ENCODE results near the gene HIRA. TPM values are rescaled to one million over a fixed set of nuclear protein-coding genes. Genes with fewer than 3 reads are reported as not detected.

Gene HIRA
- total and polyA plus RNA-seq, 4 donors, result 4.1 to 32.5 (median 23.0) TPM

GRCh38 chr22:19407649-19408606, 23.6 kb downstream of the HIRA start:
- no peaks in the 10 kb centered on the region for H3K9me3 ChIP-seq (ENCODE audit: control insufficient read depth in 4 of 4, low read length in 3 of 4)
- peaks cover 11 to 52% (median 32%) of the 10 kb centered on the region in 4 donors for H3K36me3 ChIP-seq (ENCODE audit: control insufficient read depth in 4 of 4, insufficient read depth in 3 of 4, low read depth in 1 of 4, low read length in 3 of 4)
- DNase-seq (ENCODE audit: low spot score), result peak; percentile 71
- TF ChIP-seq HNF4A (conservative IDR thresholded peaks at IDR 0.05) (no peak), GABPA (IDR thresholded peaks at IDR 0.05 in 1 of 2, conservative IDR thresholded peaks at IDR 0.05 in 1 of 2) (no peak)
- 81% methylated on average over 16 of the region's 16 CpGs for WGBS
- no peak overlapping the region for H3K9ac ChIP-seq (ENCODE audit: low read depth in 1 of 2, low read length in 2 of 2)
- peaks cover 0 to 10% (median 6%) of the 10 kb centered on the region in 4 donors for H3K4me1 ChIP-seq (ENCODE audit: control insufficient read depth in 4 of 4, insufficient read depth in 4 of 4, low read length in 3 of 4)
- no peaks in the 10 kb centered on the region for H3K27me3 ChIP-seq (ENCODE audit: control insufficient read depth in 4 of 4, insufficient read depth in 4 of 4, low read length in 3 of 4)
- no peak overlapping the region for H3K27ac ChIP-seq (ENCODE audit: low read depth in 1 of 2, low read length in 2 of 2)
- H3K4me3 ChIP-seq (ENCODE audit: low read depth in 1 of 3, low read length in 3 of 3), result no peak overlapping the region

- 96% methylated on average over 4 of the region's 4 CpGs for WGBS
- no peak for DNase-seq (ENCODE audit: low spot score)
- no peaks in the 10 kb centered on the region for H3K27me3 ChIP-seq (ENCODE audit: control insufficient read depth in 4 of 4, insufficient read depth in 4 of 4, low read length in 3 of 4)
- H3K4me1 ChIP-seq (ENCODE audit: control insufficient read depth in 4 of 4, insufficient read depth in 4 of 4, low read length in 3 of 4), result peaks cover 0 to 10% (median 6%) of the 10 kb centered on the region in 4 donors
- no peaks in the 10 kb centered on the region for H3K9me3 ChIP-seq (ENCODE audit: control insufficient read depth in 4 of 4, low read length in 3 of 4)
- peaks cover 11 to 52% (median 33%) of the 10 kb centered on the region in 4 donors for H3K36me3 ChIP-seq (ENCODE audit: control insufficient read depth in 4 of 4, insufficient read depth in 3 of 4, low read depth in 1 of 4, low read length in 3 of 4)
- no peak overlapping the region for H3K27ac ChIP-seq (ENCODE audit: low read depth in 1 of 2, low read length in 2 of 2)
- H3K4me3 ChIP-seq (ENCODE audit: low read depth in 1 of 3, low read length in 3 of 3), result no peak overlapping the region
- H3K9ac ChIP-seq (ENCODE audit: low read depth in 1 of 2, low read length in 2 of 2), result no peak overlapping the region
- TF ChIP-seq RAD21 (IDR thresholded peaks at IDR 0.05) (no peak), FOXA2 (IDR thresholded peaks at IDR 0.05) (no peak), MAX (IDR thresholded peaks at IDR 0.05) (no peak)
Observed at GRCh38 chr22:19406846-19407245, 24.7 kb downstream of the HIRA start.

DNA sequence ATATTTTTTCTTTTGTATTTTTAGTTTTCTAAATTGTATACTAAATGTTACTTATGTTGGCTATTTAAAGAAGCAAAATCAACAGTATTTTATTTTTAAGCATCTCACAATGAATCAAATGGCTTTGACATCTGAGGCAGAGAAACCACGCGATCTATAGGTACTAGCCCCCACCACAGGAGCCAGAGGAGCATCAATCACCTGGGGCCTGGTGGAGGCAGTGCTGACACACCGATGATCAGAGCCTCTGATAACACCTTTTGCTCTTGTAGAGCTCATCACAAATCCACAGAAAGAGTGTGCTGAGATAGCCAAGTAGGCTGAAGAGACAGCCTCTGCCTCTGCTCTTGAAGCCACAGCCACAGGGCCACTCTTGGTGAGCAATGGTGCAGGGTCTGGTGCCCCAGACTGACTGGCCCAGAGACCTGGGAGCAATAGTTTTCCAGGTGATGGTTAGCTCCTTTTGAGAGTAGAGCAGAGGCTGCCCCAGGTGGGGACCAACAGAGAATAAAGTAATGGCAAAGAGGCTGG, 25.2 kb downstream of the HIRA start:
- TF ChIP-seq RXRA (IDR thresholded peaks at IDR 0.05), result no peak
- TF ChIP-seq NR2F2 (IDR thresholded peaks at IDR 0.05), result no peak
- TF ChIP-seq ZBTB33 (IDR thresholded peaks at IDR 0.05), result no peak
- TF ChIP-seq REST (IDR thresholded peaks at IDR 0.05), result no peak
- no peak for TF ChIP-seq FOXA1 (IDR thresholded peaks at IDR 0.05)
- TF ChIP-seq SP1 (IDR thresholded peaks at IDR 0.05), result no peak
- no peak for TF ChIP-seq RAD21 (IDR thresholded peaks at IDR 0.05)
- TF ChIP-seq FOXA2 (IDR thresholded peaks at IDR 0.05), result no peak
- TF ChIP-seq MAX (IDR thresholded peaks at IDR 0.05), result no peak
- no peak for TF ChIP-seq GABPA (IDR thresholded peaks at IDR 0.05 in 1 of 2, conservative IDR thresholded peaks at IDR 0.05 in 1 of 2)
- TF ChIP-seq EGR1 (IDR thresholded peaks at IDR 0.05; ENCODE audit: low read depth in 2 of 2), result no peak
- TF ChIP-seq JUND (IDR thresholded peaks at IDR 0.05), result no peak
- TF ChIP-seq, protein P1, sequence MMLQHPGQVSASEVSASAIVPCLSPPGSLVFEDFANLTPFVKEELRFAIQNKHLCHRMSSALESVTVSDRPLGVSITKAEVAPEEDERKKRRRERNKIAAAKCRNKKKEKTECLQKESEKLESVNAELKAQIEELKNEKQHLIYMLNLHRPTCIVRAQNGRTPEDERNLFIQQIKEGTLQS (IDR thresholded peaks at IDR 0.05), result no peak
- TF ChIP-seq HNF4A (conservative IDR thresholded peaks at IDR 0.05), result no peak
- TF ChIP-seq TAF1 (conservative IDR thresholded peaks at IDR 0.05), result no peak
- TF ChIP-seq, protein P2, sequence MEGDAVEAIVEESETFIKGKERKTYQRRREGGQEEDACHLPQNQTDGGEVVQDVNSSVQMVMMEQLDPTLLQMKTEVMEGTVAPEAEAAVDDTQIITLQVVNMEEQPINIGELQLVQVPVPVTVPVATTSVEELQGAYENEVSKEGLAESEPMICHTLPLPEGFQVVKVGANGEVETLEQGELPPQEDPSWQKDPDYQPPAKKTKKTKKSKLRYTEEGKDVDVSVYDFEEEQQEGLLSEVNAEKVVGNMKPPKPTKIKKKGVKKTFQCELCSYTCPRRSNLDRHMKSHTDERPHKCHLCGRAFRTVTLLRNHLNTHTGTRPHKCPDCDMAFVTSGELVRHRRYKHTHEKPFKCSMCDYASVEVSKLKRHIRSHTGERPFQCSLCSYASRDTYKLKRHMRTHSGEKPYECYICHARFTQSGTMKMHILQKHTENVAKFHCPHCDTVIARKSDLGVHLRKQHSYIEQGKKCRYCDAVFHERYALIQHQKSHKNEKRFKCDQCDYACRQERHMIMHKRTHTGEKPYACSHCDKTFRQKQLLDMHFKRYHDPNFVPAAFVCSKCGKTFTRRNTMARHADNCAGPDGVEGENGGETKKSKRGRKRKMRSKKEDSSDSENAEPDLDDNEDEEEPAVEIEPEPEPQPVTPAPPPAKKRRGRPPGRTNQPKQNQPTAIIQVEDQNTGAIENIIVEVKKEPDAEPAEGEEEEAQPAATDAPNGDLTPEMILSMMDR (IDR thresholded peaks at IDR 0.05; ENCODE audit: low read depth, low read length, missing input control), result no peak
- no peak for TF ChIP-seq HNF4G (IDR thresholded peaks at IDR 0.05)
- TF ChIP-seq YY1 (IDR thresholded peaks at IDR 0.05), result no peak
- H3K36me3 ChIP-seq (ENCODE audit: control insufficient read depth in 4 of 4, insufficient read depth in 3 of 4, low read depth in 1 of 4, low read length in 3 of 4), result peaks cover 11 to 54% (median 33%) of the 10 kb centered on the region in 4 donors
- no peaks in the 10 kb centered on the region for H3K27me3 ChIP-seq (ENCODE audit: control insufficient read depth in 4 of 4, insufficient read depth in 4 of 4, low read length in 3 of 4)
- no peak for DNase-seq (ENCODE audit: low spot score)
- no peaks in the 10 kb centered on the region for H3K9me3 ChIP-seq (ENCODE audit: control insufficient read depth in 4 of 4, low read length in 3 of 4)
- WGBS, result 94% methylated on average over 3 of the region's 3 CpGs
- H3K9ac ChIP-seq (ENCODE audit: low read depth in 1 of 2, low read length in 2 of 2), result no peak overlapping the region
- no peak overlapping the region for H3K27ac ChIP-seq (ENCODE audit: low read depth in 1 of 2, low read length in 2 of 2)
- no peak overlapping the region for H3K4me3 ChIP-seq (ENCODE audit: low read depth in 1 of 3, low read length in 3 of 3)
- peaks cover 0 to 10% (median 6%) of the 10 kb centered on the region in 4 donors for H3K4me1 ChIP-seq (ENCODE audit: control insufficient read depth in 4 of 4, insufficient read depth in 4 of 4, low read length in 3 of 4)
